ENCODE data around the gene RPS6KA3.
"Not testable (repeated sequence)": the region's sequence is repeated elsewhere in the genome, so short reads cannot be mapped to it uniquely, and the experiment has no call there.

The RPS6KA3 gene

DNA sequence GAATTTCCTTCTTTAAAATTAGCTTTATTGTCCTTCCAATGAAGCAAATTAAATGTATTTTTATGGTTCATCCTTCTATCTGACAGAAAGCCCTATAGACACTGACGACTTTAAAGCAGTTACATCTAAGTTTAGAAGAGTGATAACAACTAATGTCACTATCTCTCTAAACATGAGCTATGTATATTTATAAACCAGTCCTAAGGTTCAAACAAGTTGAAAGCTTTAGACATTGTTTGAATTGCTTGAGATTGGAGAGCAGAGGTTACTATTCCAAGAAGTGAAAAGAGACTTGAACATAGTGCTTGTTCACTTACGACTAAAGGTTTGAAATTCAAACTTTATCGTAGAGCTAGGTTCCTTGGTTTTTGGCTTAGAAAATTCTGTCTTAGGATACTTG lies 94.8 kb downstream of the RPS6KA3 start:
- TF ChIP-seq ZFX (IDR thresholded peaks at IDR 0.05; ENCODE audit: borderline replicate concordance) = no peak
- TF ChIP-seq, protein P1, sequence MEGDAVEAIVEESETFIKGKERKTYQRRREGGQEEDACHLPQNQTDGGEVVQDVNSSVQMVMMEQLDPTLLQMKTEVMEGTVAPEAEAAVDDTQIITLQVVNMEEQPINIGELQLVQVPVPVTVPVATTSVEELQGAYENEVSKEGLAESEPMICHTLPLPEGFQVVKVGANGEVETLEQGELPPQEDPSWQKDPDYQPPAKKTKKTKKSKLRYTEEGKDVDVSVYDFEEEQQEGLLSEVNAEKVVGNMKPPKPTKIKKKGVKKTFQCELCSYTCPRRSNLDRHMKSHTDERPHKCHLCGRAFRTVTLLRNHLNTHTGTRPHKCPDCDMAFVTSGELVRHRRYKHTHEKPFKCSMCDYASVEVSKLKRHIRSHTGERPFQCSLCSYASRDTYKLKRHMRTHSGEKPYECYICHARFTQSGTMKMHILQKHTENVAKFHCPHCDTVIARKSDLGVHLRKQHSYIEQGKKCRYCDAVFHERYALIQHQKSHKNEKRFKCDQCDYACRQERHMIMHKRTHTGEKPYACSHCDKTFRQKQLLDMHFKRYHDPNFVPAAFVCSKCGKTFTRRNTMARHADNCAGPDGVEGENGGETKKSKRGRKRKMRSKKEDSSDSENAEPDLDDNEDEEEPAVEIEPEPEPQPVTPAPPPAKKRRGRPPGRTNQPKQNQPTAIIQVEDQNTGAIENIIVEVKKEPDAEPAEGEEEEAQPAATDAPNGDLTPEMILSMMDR (IDR thresholded peaks at IDR 0.05) = no peak
- H3K27ac ChIP-seq = no peak overlapping the region

DNA sequence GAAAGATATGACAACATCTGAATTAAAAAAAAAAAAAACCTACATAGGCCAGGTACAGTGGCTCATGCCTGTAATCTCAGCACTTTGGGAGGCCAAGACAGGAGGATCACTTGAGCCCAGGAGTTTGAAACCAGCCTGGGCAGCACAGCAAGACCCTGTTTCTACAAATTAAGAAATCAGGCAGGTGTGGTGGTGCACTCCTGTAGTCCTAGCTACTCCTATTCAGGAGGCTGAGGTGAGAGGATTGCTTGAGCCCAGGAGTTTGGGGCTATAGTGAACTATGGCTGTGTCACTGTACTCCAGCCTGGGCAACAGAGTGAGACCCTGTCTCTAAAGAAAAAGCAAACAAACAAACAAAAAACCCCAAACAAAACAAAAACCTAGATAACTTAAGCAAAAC lies 104.2 kb downstream of the RPS6KA3 start:
- H3K27ac ChIP-seq = not testable (repeated sequence)

DNA sequence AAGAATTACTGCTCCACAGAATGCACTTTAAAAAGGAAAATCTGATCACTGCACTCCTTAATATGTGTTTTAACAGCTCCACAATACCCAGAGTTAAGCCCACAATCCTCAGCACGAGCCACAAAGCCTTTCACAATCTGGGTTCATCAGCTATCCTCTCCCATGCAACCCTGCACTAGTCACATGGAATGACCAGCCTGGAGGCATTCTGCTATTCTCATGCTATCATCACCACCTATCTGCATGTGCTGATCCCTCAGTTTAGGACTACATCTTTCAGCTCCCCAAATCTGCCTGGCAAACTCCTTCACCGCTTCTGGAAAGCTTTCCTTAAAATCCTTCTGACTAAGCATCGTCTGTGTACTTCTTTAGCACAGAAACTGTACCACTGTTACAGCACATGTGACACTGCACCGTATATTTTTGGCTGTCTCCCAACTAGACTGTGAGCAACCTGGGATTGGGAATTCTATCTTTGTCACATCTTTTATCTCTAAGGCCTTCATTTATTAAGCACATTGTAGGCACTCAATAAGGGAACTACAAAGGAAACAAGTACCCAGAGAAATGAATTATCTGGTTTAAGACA lies 106.8 kb downstream of the RPS6KA3 start:
- H3K27ac ChIP-seq = no peak overlapping the region
- TF ChIP-seq, protein P1 (IDR thresholded peaks at IDR 0.05) = no peak
- no peak for TF ChIP-seq ZFX (IDR thresholded peaks at IDR 0.05; ENCODE audit: borderline replicate concordance)

DNA sequence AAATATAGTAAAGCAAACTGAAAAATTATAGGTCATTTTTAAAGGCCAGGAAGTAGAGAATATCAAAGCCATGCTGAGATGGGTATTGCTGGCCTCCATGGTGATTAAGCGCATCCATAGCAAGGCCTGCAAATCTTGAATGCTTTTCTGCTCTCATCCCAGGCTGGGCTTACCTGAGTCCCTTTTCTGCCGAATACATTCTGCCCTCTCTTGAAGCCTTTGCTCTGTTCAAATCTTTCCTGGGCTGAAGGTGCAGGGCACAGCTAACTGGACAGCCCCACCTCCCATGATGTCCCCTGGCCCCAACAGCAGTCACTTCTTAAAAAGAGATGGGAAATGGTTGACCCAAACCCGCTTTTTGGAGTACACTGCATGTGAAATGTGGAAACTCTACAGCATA lies 115.0 kb downstream of the RPS6KA3 start:
- TF ChIP-seq, protein P1 (IDR thresholded peaks at IDR 0.05) = no peak
- no peak for TF ChIP-seq ZFX (IDR thresholded peaks at IDR 0.05; ENCODE audit: borderline replicate concordance)
- H3K27ac ChIP-seq = no peak overlapping the region

DNA sequence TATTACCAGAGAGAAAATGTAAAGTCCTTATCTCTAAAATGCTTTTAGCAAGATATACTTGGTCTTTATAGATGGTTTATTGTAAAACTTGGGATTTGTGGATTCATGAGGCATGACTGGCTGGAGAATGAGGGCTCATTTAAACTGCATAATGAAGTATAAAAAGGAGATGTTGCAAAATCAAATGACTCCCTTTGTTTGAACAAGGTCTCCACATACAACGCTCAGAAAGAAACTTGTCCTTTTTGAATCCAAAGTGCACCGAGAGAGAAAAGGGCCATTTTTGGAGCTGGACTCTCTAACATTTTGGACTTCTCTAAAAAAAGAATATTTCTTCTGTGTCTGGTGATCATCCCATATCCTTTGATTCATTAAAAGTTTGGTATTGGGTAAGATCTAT lies 117.4 kb downstream of the RPS6KA3 start:
- no peak for TF ChIP-seq ZFX (IDR thresholded peaks at IDR 0.05; ENCODE audit: borderline replicate concordance)
- H3K27ac ChIP-seq = no peak overlapping the region

DNA sequence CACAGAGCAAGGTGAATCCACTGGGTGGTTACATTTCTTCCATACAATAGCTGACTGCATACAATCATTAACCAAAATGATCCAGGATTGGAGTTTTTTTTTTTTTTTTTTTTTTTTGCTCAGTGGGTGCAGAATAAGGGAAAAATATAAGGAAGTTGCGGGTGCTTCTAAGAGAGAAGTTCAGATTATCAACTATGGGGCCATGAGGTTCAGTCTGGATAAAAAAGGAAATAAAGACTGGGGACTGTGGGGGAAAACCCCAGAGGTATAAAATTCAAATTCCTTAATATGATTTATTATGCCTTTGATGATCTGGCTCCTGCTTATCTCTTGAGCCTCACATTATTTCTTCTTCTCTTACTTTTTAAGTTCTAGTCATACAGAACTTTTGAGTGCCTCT lies 119.1 kb downstream of the RPS6KA3 start:
- TF ChIP-seq, protein P1 (IDR thresholded peaks at IDR 0.05) = no peak
- no peak for TF ChIP-seq ZFX (IDR thresholded peaks at IDR 0.05; ENCODE audit: borderline replicate concordance)
- no peak overlapping the region for H3K27ac ChIP-seq

DNA sequence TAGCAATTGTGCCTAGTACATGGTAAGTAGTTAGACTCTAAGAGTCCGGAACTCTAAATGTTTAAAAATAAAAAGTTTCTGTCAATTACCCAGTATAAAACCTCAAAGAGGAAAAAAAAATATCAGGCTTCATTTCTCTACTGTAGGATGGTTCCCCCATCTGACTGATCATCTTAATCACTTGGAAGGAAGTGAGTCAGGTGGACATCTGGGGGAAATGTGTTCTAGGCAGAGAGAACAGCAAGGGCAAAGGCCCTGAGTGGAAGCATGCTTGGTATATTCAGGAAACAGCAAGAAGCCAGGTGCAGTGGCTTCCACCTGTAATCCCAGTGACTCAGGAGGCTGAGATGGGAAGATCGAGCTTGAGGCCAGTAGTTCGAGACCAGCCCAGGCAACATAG lies 122.2 kb downstream of the RPS6KA3 start:
- TF ChIP-seq, protein P1 (IDR thresholded peaks at IDR 0.05) = no peak
- no peak for TF ChIP-seq ZFX (IDR thresholded peaks at IDR 0.05; ENCODE audit: borderline replicate concordance)
- no peak overlapping the region for H3K27ac ChIP-seq

DNA sequence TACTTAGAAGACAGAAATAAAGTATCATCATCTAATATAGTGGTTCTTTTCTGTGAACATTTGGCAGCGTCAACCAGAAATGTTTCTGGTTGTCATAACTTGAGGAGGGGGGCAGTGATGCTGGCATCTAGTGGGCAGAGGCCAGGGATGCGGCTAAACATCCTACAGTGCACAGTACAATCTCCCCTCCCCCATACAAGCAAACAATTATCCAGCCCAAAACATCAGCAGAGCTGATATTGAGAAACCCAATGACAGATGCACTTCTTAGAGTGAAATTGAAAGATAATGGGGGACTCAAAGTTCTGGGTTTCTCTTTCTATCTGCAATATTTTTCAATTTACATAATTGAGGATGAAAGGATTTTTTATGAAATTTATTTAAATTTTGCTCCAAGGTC lies 123.1 kb downstream of the RPS6KA3 start:
- H3K27ac ChIP-seq = no peak overlapping the region
- no peak for TF ChIP-seq ZFX (IDR thresholded peaks at IDR 0.05; ENCODE audit: borderline replicate concordance)
- TF ChIP-seq, protein P1 (IDR thresholded peaks at IDR 0.05) = no peak
